Hepatocyte (in vitro differentiated cells): Measurements from ENCODE around the gene DAPP1.

Experiments used
- EZH2phosphoT487 ChIP-seq: fragments of 200-600 bp; sonication (generic); IDR thresholded peaks from one replicate; pipeline ENCODE4 v1.6.1; 2018; ENCODE audit warnings: antibody characterized with exemption, mild to moderate bottlenecking, low read depth, moderate library complexity; ENCODE audit not compliant: unreplicated experiment, severe bottlenecking
- TF ChIP-seq, protein P1 (sequence below): fragments of 200-600 bp; sonication (generic); IDR thresholded peaks from 2 replicates; pipeline ENCODE4 v1.5.1; 2016; ENCODE audit warnings: antibody characterized with exemption, mild to moderate bottlenecking; ENCODE audit not compliant: poor library complexity

DNA sequence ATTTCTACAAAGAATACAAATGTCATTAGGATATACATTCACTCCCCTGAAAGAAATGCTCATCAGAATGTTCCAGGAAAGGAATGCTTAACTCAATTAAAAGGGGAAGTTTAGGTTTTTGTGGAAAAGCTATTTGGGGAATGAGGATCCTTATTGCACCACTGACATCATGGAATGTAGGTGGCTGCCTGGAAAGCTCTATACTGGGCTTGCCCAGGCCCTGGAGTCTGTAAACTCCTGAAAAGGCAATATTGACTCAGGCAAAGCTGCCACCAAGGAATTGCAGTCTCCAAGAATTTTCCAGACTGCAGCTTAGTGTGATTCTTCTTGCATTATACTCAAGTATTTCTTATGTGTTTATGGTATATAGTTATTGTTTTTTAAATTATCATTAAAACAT is 15.7 kb downstream of the DAPP1 start:
- TF ChIP-seq, protein P1, sequence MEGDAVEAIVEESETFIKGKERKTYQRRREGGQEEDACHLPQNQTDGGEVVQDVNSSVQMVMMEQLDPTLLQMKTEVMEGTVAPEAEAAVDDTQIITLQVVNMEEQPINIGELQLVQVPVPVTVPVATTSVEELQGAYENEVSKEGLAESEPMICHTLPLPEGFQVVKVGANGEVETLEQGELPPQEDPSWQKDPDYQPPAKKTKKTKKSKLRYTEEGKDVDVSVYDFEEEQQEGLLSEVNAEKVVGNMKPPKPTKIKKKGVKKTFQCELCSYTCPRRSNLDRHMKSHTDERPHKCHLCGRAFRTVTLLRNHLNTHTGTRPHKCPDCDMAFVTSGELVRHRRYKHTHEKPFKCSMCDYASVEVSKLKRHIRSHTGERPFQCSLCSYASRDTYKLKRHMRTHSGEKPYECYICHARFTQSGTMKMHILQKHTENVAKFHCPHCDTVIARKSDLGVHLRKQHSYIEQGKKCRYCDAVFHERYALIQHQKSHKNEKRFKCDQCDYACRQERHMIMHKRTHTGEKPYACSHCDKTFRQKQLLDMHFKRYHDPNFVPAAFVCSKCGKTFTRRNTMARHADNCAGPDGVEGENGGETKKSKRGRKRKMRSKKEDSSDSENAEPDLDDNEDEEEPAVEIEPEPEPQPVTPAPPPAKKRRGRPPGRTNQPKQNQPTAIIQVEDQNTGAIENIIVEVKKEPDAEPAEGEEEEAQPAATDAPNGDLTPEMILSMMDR = no peak
- no peak for TF ChIP-seq EZH2phosphoT487
